ENCODE results near the gene PEX26. TPM values are rescaled to one million over a fixed set of nuclear protein-coding genes. Genes with fewer than 3 reads are reported as not detected.

The PEX26 gene
- total and polyA plus RNA-seq, 4 donors: 16.9 to 36.9 (median 19.5) TPM

DNA sequence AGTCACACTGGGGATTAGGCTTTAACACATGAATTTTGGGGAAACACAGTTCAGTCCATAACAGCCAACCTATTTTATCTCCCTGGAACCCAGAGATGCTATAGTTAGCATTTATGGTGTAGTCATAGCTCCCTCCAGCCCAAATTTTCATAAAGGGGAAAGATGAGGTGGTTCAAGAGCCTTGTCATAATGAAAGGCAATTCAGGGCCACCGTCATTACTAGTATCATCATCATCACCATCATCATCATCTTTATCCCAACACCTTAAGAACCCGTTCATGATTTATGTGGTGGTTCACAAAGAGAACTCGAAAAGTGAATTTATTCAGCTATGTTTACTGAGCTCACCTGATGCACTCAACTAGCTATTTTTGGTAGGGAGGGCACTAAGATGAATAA is 30.4 kb downstream of the PEX26 start:
- 84 to 95% methylated on average over 3 of the region's 3 CpGs for WGBS, 2 donors
- H3K9ac ChIP-seq (ENCODE audit: insufficient read depth in 1 of 2, low read length in 2 of 2): no peak overlapping the region
- no peak for ATAC-seq (ENCODE audit: insufficient read depth, low FRiP score)
- TF ChIP-seq, protein P1, sequence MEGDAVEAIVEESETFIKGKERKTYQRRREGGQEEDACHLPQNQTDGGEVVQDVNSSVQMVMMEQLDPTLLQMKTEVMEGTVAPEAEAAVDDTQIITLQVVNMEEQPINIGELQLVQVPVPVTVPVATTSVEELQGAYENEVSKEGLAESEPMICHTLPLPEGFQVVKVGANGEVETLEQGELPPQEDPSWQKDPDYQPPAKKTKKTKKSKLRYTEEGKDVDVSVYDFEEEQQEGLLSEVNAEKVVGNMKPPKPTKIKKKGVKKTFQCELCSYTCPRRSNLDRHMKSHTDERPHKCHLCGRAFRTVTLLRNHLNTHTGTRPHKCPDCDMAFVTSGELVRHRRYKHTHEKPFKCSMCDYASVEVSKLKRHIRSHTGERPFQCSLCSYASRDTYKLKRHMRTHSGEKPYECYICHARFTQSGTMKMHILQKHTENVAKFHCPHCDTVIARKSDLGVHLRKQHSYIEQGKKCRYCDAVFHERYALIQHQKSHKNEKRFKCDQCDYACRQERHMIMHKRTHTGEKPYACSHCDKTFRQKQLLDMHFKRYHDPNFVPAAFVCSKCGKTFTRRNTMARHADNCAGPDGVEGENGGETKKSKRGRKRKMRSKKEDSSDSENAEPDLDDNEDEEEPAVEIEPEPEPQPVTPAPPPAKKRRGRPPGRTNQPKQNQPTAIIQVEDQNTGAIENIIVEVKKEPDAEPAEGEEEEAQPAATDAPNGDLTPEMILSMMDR (IDR thresholded peaks at IDR 0.05; ENCODE audit: control extremely low read depth, extremely low read depth): no peak
- peaks cover 0 to 4% (median 0%) of the 10 kb centered on the region in 4 donors for H3K36me3 ChIP-seq (ENCODE audit: control insufficient read depth in 4 of 4, insufficient read depth in 4 of 4, low read length in 4 of 4)
- H3K9me3 ChIP-seq (ENCODE audit: control insufficient read depth in 4 of 4, insufficient read depth in 3 of 4, low read length in 3 of 4): peaks cover 0 to 3% (median 0%) of the 10 kb centered on the region in 4 donors
- no peak overlapping the region for H3K4me3 ChIP-seq
- H3K27ac ChIP-seq (ENCODE audit: low read depth in 1 of 2, low read length in 1 of 2): no peak overlapping the region
- H3K27me3 ChIP-seq (ENCODE audit: control insufficient read depth in 3 of 3, insufficient read depth in 3 of 3, low read length in 2 of 3): peaks cover 0 to 37% (median 24%) of the 10 kb centered on the region in 3 donors
- H3K4me1 ChIP-seq (ENCODE audit: control insufficient read depth in 5 of 5, insufficient read depth in 5 of 5, low read length in 5 of 5): peaks cover 0 to 10% (median 0%) of the 10 kb centered on the region in 5 donors
- no peak for DNase-seq

DNA sequence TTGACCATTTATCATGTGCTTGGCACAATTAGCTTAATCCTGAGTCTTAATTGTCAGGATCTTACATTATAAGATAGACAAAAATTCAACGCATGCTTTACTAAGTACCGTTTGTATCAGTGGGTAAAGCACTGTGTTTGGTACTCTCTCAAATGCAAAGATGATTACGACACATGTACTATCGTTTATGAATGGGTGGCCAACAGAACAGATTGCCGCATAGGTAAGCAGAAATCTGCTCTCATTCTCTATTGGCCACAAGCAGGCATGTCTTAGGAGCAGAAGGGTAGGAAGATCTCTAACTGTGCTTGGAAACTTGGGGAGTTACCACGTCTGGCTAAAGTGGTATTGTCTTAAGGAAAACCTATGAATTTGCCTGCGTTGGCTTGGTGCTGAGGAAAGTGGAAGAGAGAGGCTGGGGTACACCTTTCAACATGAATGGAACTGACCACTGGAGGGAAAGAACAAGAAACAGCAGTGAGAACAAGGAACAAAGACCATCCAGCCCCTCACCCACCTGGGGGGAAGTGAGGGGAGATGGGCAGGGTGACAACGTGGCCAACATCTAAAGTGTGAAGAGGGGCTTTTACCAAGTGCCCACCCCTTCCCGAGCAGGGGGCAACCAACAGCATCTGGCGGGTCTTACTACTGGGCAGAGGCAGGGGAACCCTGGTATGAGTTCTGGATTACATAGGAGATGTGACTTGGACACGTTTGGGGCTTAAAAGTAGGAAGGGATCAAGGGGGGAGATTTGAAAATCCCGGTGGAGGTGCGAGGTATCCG is 31.8 kb downstream of the PEX26 start:
- TF ChIP-seq, protein P1 (IDR thresholded peaks at IDR 0.05; ENCODE audit: control extremely low read depth, extremely low read depth): no peak
- H3K9me3 ChIP-seq (ENCODE audit: control insufficient read depth in 4 of 4, insufficient read depth in 3 of 4, low read length in 3 of 4): peaks cover 0 to 3% (median 0%) of the 10 kb centered on the region in 4 donors
- peaks cover 0 to 37% (median 24%) of the 10 kb centered on the region in 3 donors for H3K27me3 ChIP-seq (ENCODE audit: control insufficient read depth in 3 of 3, insufficient read depth in 3 of 3, low read length in 2 of 3)
- no peak overlapping the region for H3K9ac ChIP-seq (ENCODE audit: insufficient read depth in 1 of 2, low read length in 2 of 2)
- no peak overlapping the region for H3K4me3 ChIP-seq
- peaks cover 0 to 14% (median 3%) of the 10 kb centered on the region in 5 donors for H3K4me1 ChIP-seq (ENCODE audit: control insufficient read depth in 5 of 5, insufficient read depth in 5 of 5, low read length in 5 of 5)
- DNase-seq (no peak), ATAC-seq (ENCODE audit: insufficient read depth, low FRiP score) (no peak)
- H3K36me3 ChIP-seq (ENCODE audit: control insufficient read depth in 4 of 4, insufficient read depth in 4 of 4, low read length in 4 of 4): peaks cover 0 to 4% (median 0%) of the 10 kb centered on the region in 4 donors
- WGBS, 2 donors: 47 to 55% methylated on average over 14 of the region's 14 CpGs
- H3K27ac ChIP-seq (ENCODE audit: low read depth in 1 of 2, low read length in 1 of 2): no peak overlapping the region

DNA sequence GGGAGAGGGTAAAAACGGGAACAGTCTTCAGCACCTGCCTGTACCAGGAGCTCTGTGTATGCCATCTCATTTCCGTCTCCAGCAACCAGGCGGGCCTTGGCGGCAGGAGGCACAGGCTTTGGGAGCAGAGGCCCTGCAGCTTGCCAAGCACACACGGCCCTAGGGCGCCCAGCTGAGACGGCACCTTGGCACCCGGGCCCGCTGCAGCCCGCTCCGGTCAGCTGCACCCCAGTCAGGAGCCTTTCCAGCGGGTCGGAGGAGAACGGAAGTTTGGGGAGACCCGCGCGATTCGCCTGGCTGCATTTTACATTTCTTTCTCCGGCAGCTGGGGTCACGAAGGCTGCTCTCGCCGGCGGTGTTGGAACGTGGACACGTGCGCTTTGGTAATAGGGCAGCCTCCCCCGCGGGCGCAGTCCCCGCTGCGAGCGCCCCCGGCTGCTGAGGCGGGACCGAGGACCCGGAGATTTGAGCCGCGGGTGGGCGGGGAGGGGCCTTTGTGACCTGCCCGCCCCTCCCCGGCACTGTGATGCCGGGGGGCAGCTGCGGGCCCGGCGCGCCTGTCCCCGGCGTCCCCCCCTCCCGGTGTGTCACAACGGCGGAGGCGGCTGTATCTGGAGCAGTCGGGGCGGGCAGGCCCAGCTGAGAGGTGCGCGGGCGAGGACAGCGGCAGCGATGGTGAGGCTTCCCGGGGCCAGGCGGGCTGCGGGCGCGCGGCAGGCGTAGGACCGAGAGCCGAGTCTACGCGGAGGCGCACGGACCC is 32.6 kb downstream of the PEX26 start, which contains the start of gene TUBA8:
Gene TUBA8, plus strand, starts transcription at position 616 of the 760 bp plus-strand sequence. Its CDS starts 57 bp downstream, at position 673.
- peak; percentile 30 for ATAC-seq (ENCODE audit: insufficient read depth, low FRiP score)
- Histone ChIP-seq H3K4me1 (ENCODE audit: control insufficient read depth in 5 of 5, insufficient read depth in 5 of 5, low read length in 5 of 5) (peaks cover 0 to 16% (median 3%) of the 10 kb centered on the region in 5 donors), H3K36me3 (ENCODE audit: control insufficient read depth in 4 of 4, insufficient read depth in 4 of 4, low read length in 4 of 4) (no peaks in the 10 kb centered on the region), H3K27me3 (ENCODE audit: control insufficient read depth in 3 of 3, insufficient read depth in 3 of 3, low read length in 2 of 3) (peaks cover 0 to 37% (median 24%) of the 10 kb centered on the region in 3 donors), H3K4me3 (peak within 1 kb of the TSS; percentile 17), H3K9ac (ENCODE audit: insufficient read depth in 1 of 2, low read length in 2 of 2) (no peak within 1 kb of the TSS), H3K27ac (ENCODE audit: low read depth in 1 of 2, low read length in 1 of 2) (peak within 1 kb of the TSS in 1 of 2 donors; percentile 92), H3K9me3 (ENCODE audit: control insufficient read depth in 4 of 4, insufficient read depth in 3 of 4, low read length in 3 of 4) (peaks cover 0 to 3% (median 0%) of the 10 kb centered on the region in 4 donors)
- WGBS, 2 donors: 1% methylated on average over 46 to 72 of the region's 72 CpGs
- DNase-seq: peak; percentile 51 to 65 (median 61)
- TF ChIP-seq, protein P1 (IDR thresholded peaks at IDR 0.05; ENCODE audit: control extremely low read depth, extremely low read depth): no peak
